PC-3 (cell line): ENCODE data around the gene CACNA1C. TPM values are rescaled to one million over a fixed set of nuclear protein-coding genes. Genes with fewer than 3 reads are reported as not detected.

Experiments
- ATAC-seq: fragments of 200-7000 bp; cut with Tn5 transposase; 2 replicates; pipeline ENCODE4 v1.9.1; 2020; ENCODE audit warnings: mild to moderate bottlenecking, moderate library complexity
- BruUV-seq: library from RNA; stranded (reverse); fragments of 400-500 nt; replicated peaks from 2 replicates; lab custom pipeline; 2021; lab: Mats Ljungman, UMichigan
- CTCF ChIA-PET: fragments of 300-600 bp; sonication (Branson Sonifier 250); formaldehyde crosslinking; loops from one replicate; lab custom pipeline; 2022; ENCODE audit warnings: antibody characterized with exemption; lab: Charles Lee
- POLR2A ChIA-PET: fragments of 300-600 bp; sonication (Branson Sonifier 250); formaldehyde crosslinking; loops from one replicate; lab custom pipeline; 2022; ENCODE audit warnings: antibody characterized with exemption; ENCODE audit not compliant: unreplicated experiment; lab: Charles Lee
- DNase-seq: peaks from one replicate; pipeline ENCODE4 v3.0.0-alpha.2; 2015
- H2AFZ ChIP-seq: fragments of 300-600 bp; sonication (generic); 2 replicates; pipeline ENCODE4 v1.6.0; 2016; ENCODE audit warnings: antibody characterized with exemption, low read length
- H3F3A ChIP-seq: fragments of 300-600 bp; sonication (generic); one replicate; pipeline ENCODE4 v1.6.0; 2017; ENCODE audit warnings: antibody characterized with exemption, low read length, control low read depth, mild to moderate bottlenecking; ENCODE audit not compliant: unreplicated experiment
- H3K27ac ChIP-seq: fragments of 300-600 bp; sonication (generic); 2 replicates; pipeline ENCODE4 v1.5.1; 2016; ENCODE audit warnings: mild to moderate bottlenecking, low read length
- H3K27me3 ChIP-seq: fragments of 300-600 bp; sonication (generic); 2 replicates; pipeline ENCODE4 v1.6.1; 2016; ENCODE audit warnings: low read length, mixed read lengths
- H3K36me3 ChIP-seq: fragments of 300-600 bp; sonication (generic); 2 replicates; pipeline ENCODE4 v1.6.1; 2016; ENCODE audit warnings: low read depth, mixed run types, low read length, mixed read lengths
- H3K4me1 ChIP-seq: fragments of 300-600 bp; sonication (generic); 2 replicates; pipeline ENCODE4 v1.5.1; 2016; ENCODE audit warnings: low read length; ENCODE audit not compliant: insufficient read depth
- H3K4me2 ChIP-seq: fragments of 300-600 bp; sonication (generic); 2 replicates; pipeline ENCODE4 v1.6.0; 2016; ENCODE audit warnings: low read length
- H3K4me3 ChIP-seq: fragments of 300-600 bp; sonication (generic); 2 replicates; pipeline ENCODE4 v1.5.1; 2016; ENCODE audit warnings: mild to moderate bottlenecking, low read length, mixed read lengths
- H3K79me2 ChIP-seq: fragments of 300-600 bp; sonication (generic); 2 replicates; pipeline ENCODE4 v1.6.1; 2017; ENCODE audit warnings: low read length, mixed read lengths
- H3K9ac ChIP-seq: fragments of 300-600 bp; sonication (generic); 2 replicates; pipeline ENCODE4 v1.6.0; 2016; ENCODE audit warnings: mild to moderate bottlenecking, low read length
- H3K9me2 ChIP-seq: fragments of 300-600 bp; sonication (generic); replicated peaks from 2 replicates; pipeline ENCODE4 v1.6.1; 2016; ENCODE audit warnings: mixed run types, low read length, mixed read lengths
- H3K9me3 ChIP-seq: fragments of 300-600 bp; sonication (generic); 2 replicates; pipeline ENCODE4 v1.6.1; 2016; ENCODE audit warnings: low read length, mixed read lengths
- H4K20me1 ChIP-seq: fragments of 300-600 bp; sonication (generic); 2 replicates; pipeline ENCODE4 v1.6.1; 2016; ENCODE audit warnings: low read length, mixed read lengths
- EZH2 ChIP-seq: fragments of 300-600 bp; sonication (generic); IDR thresholded peaks from one replicate; pipeline ENCODE4 v1.6.1; 2017; ENCODE audit warnings: antibody characterized with exemption, mild to moderate bottlenecking, low read length; ENCODE audit not compliant: unreplicated experiment
- EZH2phosphoT487 ChIP-seq: fragments of 300-600 bp; sonication (generic); IDR thresholded peaks from 2 replicates; pipeline ENCODE4 v1.6.1; 2018; ENCODE audit warnings: mild to moderate bottlenecking, antibody characterized with exemption, low read length, borderline replicate concordance
- intact Hi-C: fragments of 100-400 bp; cut with micrococcal nuclease; formaldehyde crosslinking; loops from 2 replicates; pipeline ENCODE4 v1.9.0; 2023
- total RNA-seq: library from RNA; depleted of rRNA; stranded (reverse); fragments of >200 nt; gene quantifications from 2 replicates; pipeline ENCODE4 v1.2.3, GENCODE V29; 2014
- TF ChIP-seq, protein P1 (sequence below): fragments of 300-600 bp; sonication (generic); conservative IDR thresholded peaks from 2 replicates; pipeline ENCODE4 v1.5.1; 2017; ENCODE audit warnings: antibody characterized with exemption, low read depth, mild to moderate bottlenecking, low read length

CACNA1C gene
- total RNA-seq, 1 experiment from 2014 or later: not detected

DNA sequence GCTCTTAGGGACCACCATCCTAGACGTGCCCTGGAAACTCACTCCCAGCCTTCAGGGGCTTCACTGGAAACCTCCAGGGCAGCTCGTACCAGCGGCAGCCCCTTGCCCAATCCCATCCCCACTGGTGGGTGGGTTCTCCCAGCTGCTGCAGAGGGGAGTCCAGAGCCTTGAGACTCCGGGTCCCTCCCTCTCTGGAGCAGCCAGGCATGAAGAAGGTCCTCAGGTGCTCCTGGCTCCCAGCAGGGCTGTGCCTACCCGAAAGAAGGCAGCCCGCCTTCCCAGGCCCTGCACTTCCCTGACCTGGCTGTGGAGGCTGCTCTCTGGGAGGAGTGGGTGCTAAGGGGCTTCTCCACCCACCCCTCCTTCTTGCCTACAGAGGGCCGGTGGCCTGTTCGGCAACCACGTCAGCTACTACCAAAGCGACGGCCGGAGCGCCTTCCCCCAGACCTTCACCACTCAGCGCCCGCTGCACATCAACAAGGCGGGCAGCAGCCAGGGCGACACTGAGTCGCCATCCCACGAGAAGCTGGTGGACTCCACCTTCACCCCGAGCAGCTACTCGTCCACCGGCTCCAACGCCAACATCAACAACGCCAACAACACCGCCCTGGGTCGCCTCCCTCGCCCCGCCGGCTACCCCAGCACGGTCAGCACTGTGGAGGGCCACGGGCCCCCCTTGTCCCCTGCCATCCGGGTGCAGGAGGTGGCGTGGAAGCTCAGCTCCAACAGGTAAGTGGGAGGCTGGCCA lies 626.5 kb downstream of the CACNA1C start:
- no peaks in the 10 kb centered on the region for H3F3A ChIP-seq
- peaks cover 47% of the 10 kb centered on the region for H3K27me3 ChIP-seq
- TF ChIP-seq EZH2phosphoT487 (no peak), EZH2 (no peak)
- TF ChIP-seq, protein P1, sequence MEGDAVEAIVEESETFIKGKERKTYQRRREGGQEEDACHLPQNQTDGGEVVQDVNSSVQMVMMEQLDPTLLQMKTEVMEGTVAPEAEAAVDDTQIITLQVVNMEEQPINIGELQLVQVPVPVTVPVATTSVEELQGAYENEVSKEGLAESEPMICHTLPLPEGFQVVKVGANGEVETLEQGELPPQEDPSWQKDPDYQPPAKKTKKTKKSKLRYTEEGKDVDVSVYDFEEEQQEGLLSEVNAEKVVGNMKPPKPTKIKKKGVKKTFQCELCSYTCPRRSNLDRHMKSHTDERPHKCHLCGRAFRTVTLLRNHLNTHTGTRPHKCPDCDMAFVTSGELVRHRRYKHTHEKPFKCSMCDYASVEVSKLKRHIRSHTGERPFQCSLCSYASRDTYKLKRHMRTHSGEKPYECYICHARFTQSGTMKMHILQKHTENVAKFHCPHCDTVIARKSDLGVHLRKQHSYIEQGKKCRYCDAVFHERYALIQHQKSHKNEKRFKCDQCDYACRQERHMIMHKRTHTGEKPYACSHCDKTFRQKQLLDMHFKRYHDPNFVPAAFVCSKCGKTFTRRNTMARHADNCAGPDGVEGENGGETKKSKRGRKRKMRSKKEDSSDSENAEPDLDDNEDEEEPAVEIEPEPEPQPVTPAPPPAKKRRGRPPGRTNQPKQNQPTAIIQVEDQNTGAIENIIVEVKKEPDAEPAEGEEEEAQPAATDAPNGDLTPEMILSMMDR: no peak
- H3K4me1 ChIP-seq: no peaks in the 10 kb centered on the region
- no peaks in the 10 kb centered on the region for H3K9me2 ChIP-seq
- CTCF ChIA-PET: no interaction called here
- no peak overlapping the region for H3K9ac ChIP-seq
- H4K20me1 ChIP-seq: no peaks in the 10 kb centered on the region
- POLR2A ChIA-PET: no interaction called here
- ATAC-seq: no peak
- no peak for DNase-seq
- H3K4me3 ChIP-seq: no peak overlapping the region
- intact Hi-C loops: no loop called here
- H2AFZ ChIP-seq: no peak overlapping the region
- H3K27ac ChIP-seq: no peak overlapping the region
- no peaks in the 10 kb centered on the region for H3K9me3 ChIP-seq
- no peaks in the 10 kb centered on the region for H3K79me2 ChIP-seq
- no TSS peak for BruUV-seq
- H3K4me2 ChIP-seq: no peak overlapping the region
- no peaks in the 10 kb centered on the region for H3K36me3 ChIP-seq

DNA sequence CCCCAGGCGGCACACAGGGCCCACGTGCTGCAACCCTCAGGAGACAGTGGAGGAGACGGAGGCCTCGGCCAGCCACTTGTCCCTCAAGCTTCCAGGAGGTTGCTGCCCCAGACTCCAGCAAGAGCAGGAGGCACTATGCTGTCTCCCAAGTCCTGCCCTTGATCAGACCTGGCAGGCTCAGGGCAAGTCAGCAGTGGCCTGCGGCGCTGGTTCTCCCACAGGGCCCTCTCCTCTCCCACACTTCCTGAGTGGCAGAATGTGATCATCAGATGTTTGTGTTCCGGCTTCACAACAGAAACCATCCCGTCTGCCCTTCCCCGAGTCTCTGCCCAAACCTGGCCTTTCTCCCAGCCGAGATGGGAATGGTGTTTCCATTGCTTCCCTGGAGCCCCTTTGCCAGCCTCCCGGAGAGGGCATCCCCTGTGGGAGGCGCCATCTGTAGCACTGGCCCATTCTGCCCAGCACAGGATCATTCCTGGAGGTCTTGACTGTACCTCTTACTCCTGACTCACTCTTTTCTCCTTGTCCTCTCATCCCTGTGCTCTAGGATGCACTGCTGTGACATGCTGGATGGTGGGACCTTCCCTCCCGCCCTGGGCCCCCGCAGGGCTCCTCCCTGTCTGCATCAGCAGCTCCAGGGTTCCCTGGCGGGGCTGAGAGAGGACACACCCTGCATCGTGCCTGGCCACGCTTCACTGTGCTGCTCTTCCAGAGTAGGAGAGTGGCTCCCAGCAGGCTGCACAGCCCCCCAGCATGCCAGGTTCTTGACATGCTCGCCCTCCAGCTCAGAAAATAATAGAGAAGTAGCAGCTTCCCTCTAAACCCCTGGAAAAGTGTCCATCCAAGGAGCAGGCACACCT lies 627.3 kb downstream of the CACNA1C start:
- CTCF ChIA-PET: no interaction called here
- no peak for ATAC-seq
- H2AFZ ChIP-seq: no peak overlapping the region
- DNase-seq: no peak
- no peaks in the 10 kb centered on the region for H3K9me3 ChIP-seq
- no peak overlapping the region for H3K4me2 ChIP-seq
- H3K36me3 ChIP-seq: no peaks in the 10 kb centered on the region
- H3K27me3 ChIP-seq: peaks cover 46% of the 10 kb centered on the region
- intact Hi-C loops: no loop called here
- H3K9me2 ChIP-seq: no peaks in the 10 kb centered on the region
- H3K27ac ChIP-seq: no peak overlapping the region
- no TSS peak for BruUV-seq
- no peaks in the 10 kb centered on the region for H3K79me2 ChIP-seq
- POLR2A ChIA-PET: no interaction called here
- H3K4me1 ChIP-seq: no peaks in the 10 kb centered on the region
- no peaks in the 10 kb centered on the region for H3F3A ChIP-seq
- no peak for TF ChIP-seq EZH2
- TF ChIP-seq, protein P1: no peak
- no peak for TF ChIP-seq EZH2phosphoT487
- H3K9ac ChIP-seq: no peak overlapping the region
- H3K4me3 ChIP-seq: no peak overlapping the region
- H4K20me1 ChIP-seq: no peaks in the 10 kb centered on the region

DNA sequence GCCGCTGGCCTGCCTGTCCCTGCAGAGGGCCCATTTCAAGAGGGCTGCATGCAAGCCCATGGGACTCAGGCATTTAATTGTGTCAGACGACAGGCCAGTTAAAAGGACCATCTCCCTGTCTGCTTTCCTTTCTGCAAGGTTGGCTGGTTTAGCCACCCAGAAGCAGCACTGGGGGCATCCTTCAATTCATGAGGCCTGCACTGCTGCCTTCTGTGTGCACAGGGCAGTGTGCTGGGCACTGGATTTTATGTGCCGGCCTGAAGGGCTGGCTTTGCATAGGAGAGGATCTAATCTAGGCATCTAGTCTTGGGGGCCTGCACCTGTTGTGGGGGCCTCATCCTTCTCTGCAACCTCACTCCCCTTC lies 627.9 kb downstream of the CACNA1C start:
- ChIA-PET POLR2A (no interaction called here), CTCF (no interaction called here)
- no TSS peak for BruUV-seq
- Histone ChIP-seq H2AFZ (no peak overlapping the region), H3K36me3 (no peaks in the 10 kb centered on the region), H3K9ac (no peak overlapping the region), H3K79me2 (no peaks in the 10 kb centered on the region), H3F3A (no peaks in the 10 kb centered on the region), H3K4me3 (no peak overlapping the region), H4K20me1 (no peaks in the 10 kb centered on the region), H3K27me3 (peaks cover 40% of the 10 kb centered on the region), H3K4me1 (no peaks in the 10 kb centered on the region), H3K27ac (no peak overlapping the region), H3K9me3 (no peaks in the 10 kb centered on the region), H3K4me2 (no peak overlapping the region), H3K9me2 (no peaks in the 10 kb centered on the region)
- intact Hi-C loops: no loop called here
- TF ChIP-seq EZH2phosphoT487: no peak
- TF ChIP-seq, protein P1: no peak
- TF ChIP-seq EZH2: no peak
- DNase-seq (no peak), ATAC-seq (no peak)
